ENCODE measurements around the gene TYRP1.

- no peak for TF ChIP-seq POLR2AphosphoS5 (IDR thresholded peaks at IDR 0.05)
- no peak for TF ChIP-seq EZH2 (IDR thresholded peaks at IDR 0.05; ENCODE audit: borderline replicate concordance, insufficient read depth, low read length, poor library complexity, severe bottlenecking)
Observed at GRCh38 chr9:12643686-12644085, 49.5 kb upstream of the TYRP1 start.
